Body of pancreas (tissue), 4 donors: ENCODE measurements around the gene FAM72C. TPM values are rescaled to one million over a fixed set of nuclear protein-coding genes. Genes with fewer than 3 reads are reported as not detected.
"Not testable (repeated sequence)": the region's sequence is repeated elsewhere in the genome, so short reads cannot be mapped to it uniquely, and the experiment has no call there.

Experiments used
- ATAC-seq: fragments of 150-250 bp; one replicate; pipeline ENCODE4 v1.9.1; 2016
- DNase-seq, 4 donors: peaks; one replicate each; pipeline ENCODE4 v3.0.0-alpha.2; 2019
- H3K27ac ChIP-seq, 4 donors: fragments of 200-600 bp; sonication (generic); 1 replicate in 3 of 4; 2 replicates in 1 of 4; pipeline versions ENCODE4 v1.5.1 to v1.6.1; 2016 to 2019; ENCODE audit warnings: mild to moderate bottlenecking in 1 of 4, mixed read lengths in 1 of 4, moderate library complexity in 1 of 4
- H3K27me3 ChIP-seq, 2 donors: fragments of 200-600 bp; sonication (generic); one replicate each; pipeline ENCODE4 v1.6.0; 2016; ENCODE audit warnings: mild to moderate bottlenecking in 1 of 2
- H3K36me3 ChIP-seq, 2 donors: fragments of 200-600 bp; sonication (generic); replicated peaks in 1 of 2; 2 replicates each; pipeline ENCODE4 v1.5.1; 2016; ENCODE audit warnings: low read depth in 2 of 2; ENCODE audit not compliant: insufficient read depth in 1 of 2
- H3K4me1 ChIP-seq: fragments of 200-600 bp; sonication (generic); one replicate; pipeline ENCODE4 v1.6.0; 2016
- H3K4me3 ChIP-seq, 2 donors: fragments of 200-600 bp; sonication (generic); 1 replicate in 1 of 2; 2 replicates in 1 of 2; pipeline ENCODE4 v1.5.1; 2016 to 2019
- H3K9me3 ChIP-seq, 3 donors: fragments of 200-600 bp; sonication (generic); 1 replicate in 2 of 3; 2 replicates in 1 of 3; pipeline ENCODE4 v1.5.1; 2016
- WGBS, 2 donors: methylation state at CpG; one replicate each; pipeline ENCODE4 v1.1.5; 2017; 5-methylcytosine and 5-hydroxymethylcytosine counted together
- intact Hi-C: fragments of 100-400 bp; cut with DNase I; formaldehyde crosslinking; loops from one replicate; pipeline ENCODE4 v1.15.1; 2023
- total RNA-seq, 2 donors: library from RNA; depleted of rRNA; stranded (reverse); fragments of >200 nt; gene quantifications; one replicate each; pipeline ENCODE4 v1.1.0, GENCODE V29; 2016

FAM72C gene
- total RNA-seq, 2 donors from 2014 or later, result 0.52 TPM; not detected in 1

- intact Hi-C loops, H3K4me3 ChIP-seq, H3K27me3 ChIP-seq, H3K27ac ChIP-seq, H3K9me3 ChIP-seq, H3K4me1 ChIP-seq, H3K36me3 ChIP-seq: not testable (repeated sequence)
- DNase-seq (peak in 1 of 4 donors; percentile 6), ATAC-seq (peak; percentile 45)
- 30% methylated on average over 5 of the region's 7 CpGs; no CpG with 5 or more reads in 1 of the 2 donors for WGBS, 2 donors
Measured at GRCh38 chr1:144002141-144002881, 30.5 kb upstream of the FAM72C start.

DNA sequence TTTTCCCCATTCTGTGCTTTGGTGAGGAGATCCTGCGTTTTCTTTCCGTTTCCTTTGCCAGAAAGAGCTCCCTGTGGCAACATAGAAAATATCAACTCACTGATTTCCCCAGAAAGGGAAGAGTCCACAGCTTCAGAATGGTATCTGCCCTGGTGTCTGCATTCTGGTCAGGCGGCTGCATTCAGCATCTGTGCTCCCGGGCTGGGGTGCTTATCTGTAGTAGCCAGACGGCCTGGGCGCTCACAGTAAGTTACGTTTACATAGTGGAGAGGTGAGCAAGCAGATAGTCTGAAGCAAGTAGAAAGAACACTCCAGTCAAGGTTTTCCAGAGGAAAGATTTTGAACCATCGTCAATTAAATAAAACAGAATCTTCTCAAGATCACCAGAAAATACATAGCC lies 29.3 kb upstream of the FAM72C start:
- H3K27ac ChIP-seq, intact Hi-C loops, ATAC-seq, H3K4me3 ChIP-seq, DNase-seq, H3K4me1 ChIP-seq, H3K9me3 ChIP-seq, H3K36me3 ChIP-seq, H3K27me3 ChIP-seq: not testable (repeated sequence)
- 60% methylated on average over 1 of the region's 8 CpGs; no CpG with 5 or more reads in 1 of the 2 donors for WGBS, 2 donors

DNA sequence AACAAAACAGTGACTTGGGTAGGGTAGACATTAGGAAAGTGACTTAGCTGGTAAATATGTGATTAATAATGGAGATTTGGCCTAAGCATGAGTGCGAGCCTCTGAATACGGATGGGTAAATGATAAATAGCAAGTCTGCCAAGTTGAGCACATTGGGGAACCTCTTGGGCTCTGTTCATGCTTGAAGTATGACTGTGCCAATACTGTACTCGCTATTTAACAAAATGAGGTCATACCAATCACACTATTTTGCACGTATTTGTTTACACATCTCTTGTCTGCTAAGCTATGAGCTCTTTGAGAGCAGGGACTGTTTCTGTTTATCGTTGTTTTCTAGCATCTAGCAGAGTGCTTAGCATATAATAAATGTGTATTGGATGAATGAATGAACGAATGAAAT lies 24.2 kb upstream of the FAM72C start:
- H3K36me3 ChIP-seq, H3K9me3 ChIP-seq, H3K4me1 ChIP-seq, H3K27me3 ChIP-seq, intact Hi-C loops, DNase-seq, H3K27ac ChIP-seq, H3K4me3 ChIP-seq, ATAC-seq: not testable (repeated sequence)
- WGBS, 2 donors, result 86% methylated on average over 1 of the region's 6 CpGs; no CpG with 5 or more reads in 1 of the 2 donors

DNA sequence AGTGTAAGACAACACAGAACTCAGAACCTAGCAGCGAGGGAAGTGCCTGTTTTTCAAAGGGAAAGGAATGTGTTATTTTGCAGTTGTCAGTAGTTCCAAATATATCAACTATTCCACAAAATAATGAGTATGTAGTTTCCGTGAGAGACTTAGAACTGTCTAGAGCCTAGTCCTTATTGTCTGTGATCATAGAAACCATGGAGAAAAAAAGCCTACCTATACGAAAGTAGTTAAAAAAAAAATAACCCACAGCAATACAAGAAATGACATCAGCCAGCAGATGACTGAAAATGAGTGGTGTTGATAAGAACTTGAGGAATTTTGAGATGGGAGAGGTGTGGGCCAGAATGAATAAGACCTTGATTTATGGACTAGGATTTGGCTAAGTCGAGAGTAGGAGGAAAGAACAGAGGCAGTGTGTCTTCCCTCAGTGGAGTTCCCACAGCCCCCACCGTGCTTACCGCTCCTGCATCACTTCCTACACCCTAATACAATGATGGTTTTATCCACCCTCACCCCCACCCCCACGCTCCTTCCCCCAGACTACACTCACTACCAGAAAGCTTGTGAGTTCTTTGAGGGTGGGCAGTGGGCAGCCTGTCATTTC lies 21.6 kb upstream of the FAM72C start:
- WGBS, 2 donors, result 78 to 85% methylated on average over 1 to 2 of the region's 7 CpGs

GRCh38 chr1:143990699-143991098 lies 18.9 kb upstream of the FAM72C start:
- DNase-seq, H3K4me3 ChIP-seq, ATAC-seq, H3K36me3 ChIP-seq, H3K27ac ChIP-seq, H3K9me3 ChIP-seq, H3K27me3 ChIP-seq, intact Hi-C loops, H3K4me1 ChIP-seq: not testable (repeated sequence)
- WGBS, 2 donors, result no CpG with 5 or more reads among the region's 4 CpGs

More for the DNA sequence above, 21.6 kb upstream of the FAM72C start:
- H3K9me3 ChIP-seq, ATAC-seq, H3K27me3 ChIP-seq, H3K4me1 ChIP-seq, H3K4me3 ChIP-seq, H3K27ac ChIP-seq, H3K36me3 ChIP-seq, intact Hi-C loops, DNase-seq: not testable (repeated sequence)

GRCh38 chr1:143989719-143990118 lies 17.9 kb upstream of the FAM72C start:
- DNase-seq, H3K4me1 ChIP-seq, H3K27me3 ChIP-seq, H3K36me3 ChIP-seq, H3K9me3 ChIP-seq, intact Hi-C loops, H3K4me3 ChIP-seq, H3K27ac ChIP-seq, ATAC-seq: not testable (repeated sequence)
- WGBS, 2 donors, result no CpG with 5 or more reads among the region's 1 CpG

DNA sequence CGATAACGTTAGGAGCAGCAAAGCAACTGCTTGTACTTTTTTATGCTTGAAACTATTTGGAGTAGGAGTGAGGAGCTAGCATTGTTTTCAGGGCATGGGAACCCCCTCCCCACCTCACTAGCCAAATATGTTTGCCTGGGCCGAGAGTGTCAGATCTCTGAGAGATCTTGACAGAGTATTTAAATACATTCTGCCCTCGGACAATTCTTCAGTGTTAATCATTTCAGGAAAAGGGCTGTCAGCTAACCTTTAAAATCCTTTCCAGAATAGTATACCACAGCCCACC lies 17.6 kb upstream of the FAM72C start:
- intact Hi-C loops, DNase-seq, H3K9me3 ChIP-seq, H3K36me3 ChIP-seq, H3K4me1 ChIP-seq, ATAC-seq, H3K27ac ChIP-seq, H3K4me3 ChIP-seq, H3K27me3 ChIP-seq: not testable (repeated sequence)
- WGBS, 2 donors, result no CpG with 5 or more reads among the region's 4 CpGs

DNA sequence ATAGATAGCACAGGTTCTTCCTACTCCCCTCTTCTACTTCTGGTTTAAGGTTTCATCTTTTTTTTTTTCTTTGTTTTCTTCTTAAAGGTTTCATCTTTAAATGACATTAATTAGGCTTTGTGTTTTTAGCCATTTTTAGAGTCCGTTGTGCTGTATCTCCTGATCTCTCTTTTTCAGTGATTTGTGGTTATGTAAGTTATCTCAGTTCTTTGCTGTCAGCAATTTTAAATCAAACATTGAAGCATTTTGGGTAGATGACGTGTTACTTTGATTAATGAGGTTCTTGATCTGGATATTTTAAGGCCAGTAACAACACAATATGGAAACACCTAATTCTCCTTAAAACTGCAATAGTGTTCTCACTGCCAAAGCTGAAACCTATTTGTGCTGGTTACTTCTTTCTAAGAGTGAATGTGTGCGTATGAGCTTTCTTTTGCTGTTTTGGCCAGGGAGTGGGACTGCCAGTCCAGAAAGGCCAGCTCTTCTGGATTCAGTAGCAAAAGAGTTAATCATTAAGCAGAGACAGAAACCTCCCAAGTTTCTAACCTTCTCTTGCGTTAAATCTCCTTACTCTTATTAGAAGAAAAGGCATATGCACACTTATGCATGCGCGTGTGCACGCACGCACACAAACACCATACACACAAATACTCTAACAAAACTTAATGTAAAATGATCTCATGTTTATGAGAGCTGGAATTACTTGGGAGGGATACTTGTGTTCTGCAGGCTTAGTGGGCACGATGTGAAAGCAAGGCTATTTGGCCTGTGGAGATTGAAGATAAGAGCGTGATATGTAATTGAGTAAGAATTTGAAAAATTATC lies 17.0 kb upstream of the FAM72C start:
- H3K27me3 ChIP-seq, H3K4me1 ChIP-seq, H3K27ac ChIP-seq, DNase-seq, H3K4me3 ChIP-seq, H3K9me3 ChIP-seq, H3K36me3 ChIP-seq, intact Hi-C loops: not testable (repeated sequence)
- 63% methylated on average over 1 of the region's 10 CpGs; no CpG with 5 or more reads in 1 of the 2 donors for WGBS, 2 donors
- peak; percentile 87 for ATAC-seq

DNA sequence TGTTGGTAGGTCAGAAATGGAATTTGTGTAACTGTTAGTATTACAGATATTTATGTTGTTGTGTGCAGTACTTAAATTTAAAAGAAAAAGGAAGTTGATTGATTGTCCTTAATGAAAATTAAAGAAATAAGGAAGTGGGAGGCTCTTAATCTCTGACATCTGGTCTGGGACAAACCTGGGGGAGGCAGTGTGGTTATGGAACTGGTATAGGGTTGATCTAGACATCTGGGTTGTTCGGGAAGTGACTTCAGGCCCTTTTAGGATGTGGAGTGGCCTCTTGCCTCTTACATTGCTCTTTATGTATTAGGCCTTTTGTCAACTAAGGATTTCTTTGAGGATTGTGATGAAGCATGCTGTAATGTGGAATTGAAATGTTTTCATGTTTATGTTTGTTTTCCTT lies 16.1 kb upstream of the FAM72C start:
- ATAC-seq, H3K4me3 ChIP-seq, H3K4me1 ChIP-seq, H3K36me3 ChIP-seq, H3K27ac ChIP-seq, H3K9me3 ChIP-seq, DNase-seq, intact Hi-C loops, H3K27me3 ChIP-seq: not testable (repeated sequence)
- WGBS, 2 donors, result no CpG with 5 or more reads among the region's 1 CpG

GRCh38 chr1:143984721-143985473 lies 13.1 kb upstream of the FAM72C start:
- ATAC-seq, H3K4me1 ChIP-seq, DNase-seq, H3K27me3 ChIP-seq, H3K9me3 ChIP-seq, H3K27ac ChIP-seq, intact Hi-C loops, H3K4me3 ChIP-seq, H3K36me3 ChIP-seq: not testable (repeated sequence)
- 83 to 87% methylated on average over 3 of the region's 7 CpGs for WGBS, 2 donors

GRCh38 chr1:143974416-143974815 lies 2.6 kb upstream of the FAM72C start:
- WGBS, 2 donors, result 0% methylated on average over 11 of the region's 31 CpGs; no CpG with 5 or more reads in 1 of the 2 donors
- H3K27me3 ChIP-seq, H3K9me3 ChIP-seq, H3K27ac ChIP-seq, H3K4me1 ChIP-seq, ATAC-seq, H3K4me3 ChIP-seq, intact Hi-C loops, H3K36me3 ChIP-seq: not testable (repeated sequence)
- peak in 2 of 4 donors; percentile 2 to 4 for DNase-seq
